Brain microvascular endothelial cell (primary cell): ENCODE measurements around the gene CHERP.
"Not testable (repeated sequence)": the region's sequence is repeated elsewhere in the genome, so short reads cannot be mapped to it uniquely, and the experiment has no call there.

Experiments used
- DNase-seq: peaks from one replicate; pipeline ENCODE4 v3.0.0-alpha.2; 2020
- H3K27ac ChIP-seq: fragments of 250-450 bp; sonication (Bioruptor Pico); 2 replicates; pipeline ENCODE4 v1.5.1; 2020; ENCODE audit warnings: mild to moderate bottlenecking, moderate library complexity
- H3K27me3 ChIP-seq: fragments of 250-450 bp; sonication (Bioruptor Pico); replicated peaks from 2 replicates; pipeline ENCODE4 v1.5.1; 2020; ENCODE audit warnings: mild to moderate bottlenecking
- H3K36me3 ChIP-seq: fragments of 250-450 bp; sonication (Bioruptor Pico); replicated peaks from 2 replicates; pipeline ENCODE4 v1.5.1; 2020; ENCODE audit warnings: mild to moderate bottlenecking
- H3K4me3 ChIP-seq: 2 replicates; pipeline ENCODE4 v1.5.1; 2011; ENCODE audit warnings: low read depth, mild to moderate bottlenecking, control low read depth, low read length, moderate library complexity
- in situ Hi-C: cut with HindIII; loops from 2 replicates; pipeline ENCODE4 v1.10.0; 2017; ENCODE audit warnings: low sequenced_read_pairs, low pct_ligation_motif_present
- TF ChIP-seq, protein P1 (sequence below): IDR thresholded peaks from 2 replicates; pipeline ENCODE4 v1.5.1; 2011; ENCODE audit warnings: low read depth, mild to moderate bottlenecking, moderate library complexity, low read length, control low read depth, inconsistent platforms; ENCODE audit errors: missing control alignments

The CHERP gene

DNA sequence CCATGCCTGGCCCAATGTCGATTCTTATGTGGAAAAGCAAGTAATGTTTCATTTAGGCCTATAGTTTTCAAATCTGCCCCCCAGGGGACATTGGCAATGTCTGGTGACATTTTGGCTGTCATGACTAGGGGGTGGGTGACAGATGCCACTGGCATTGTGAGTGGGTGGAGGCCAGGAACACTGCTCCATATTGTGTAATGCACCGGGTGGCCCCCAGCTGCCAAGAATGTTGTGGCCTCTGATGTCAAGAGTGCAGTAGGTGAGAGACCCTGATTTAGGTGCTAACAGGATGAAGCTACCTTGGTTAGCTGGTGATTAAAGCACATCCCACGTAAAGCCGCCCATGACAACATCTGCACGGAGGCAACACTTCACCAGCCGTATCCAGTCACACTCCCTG, 35.3 kb downstream of the CHERP start:
- Histone ChIP-seq H3K27me3 (no peaks in the 10 kb centered on the region), H3K27ac (no peak overlapping the region), H3K4me3 (no peak overlapping the region), H3K36me3 (peaks cover 6% of the 10 kb centered on the region)
- in situ Hi-C loops = no loop called here
- TF ChIP-seq, protein P1, sequence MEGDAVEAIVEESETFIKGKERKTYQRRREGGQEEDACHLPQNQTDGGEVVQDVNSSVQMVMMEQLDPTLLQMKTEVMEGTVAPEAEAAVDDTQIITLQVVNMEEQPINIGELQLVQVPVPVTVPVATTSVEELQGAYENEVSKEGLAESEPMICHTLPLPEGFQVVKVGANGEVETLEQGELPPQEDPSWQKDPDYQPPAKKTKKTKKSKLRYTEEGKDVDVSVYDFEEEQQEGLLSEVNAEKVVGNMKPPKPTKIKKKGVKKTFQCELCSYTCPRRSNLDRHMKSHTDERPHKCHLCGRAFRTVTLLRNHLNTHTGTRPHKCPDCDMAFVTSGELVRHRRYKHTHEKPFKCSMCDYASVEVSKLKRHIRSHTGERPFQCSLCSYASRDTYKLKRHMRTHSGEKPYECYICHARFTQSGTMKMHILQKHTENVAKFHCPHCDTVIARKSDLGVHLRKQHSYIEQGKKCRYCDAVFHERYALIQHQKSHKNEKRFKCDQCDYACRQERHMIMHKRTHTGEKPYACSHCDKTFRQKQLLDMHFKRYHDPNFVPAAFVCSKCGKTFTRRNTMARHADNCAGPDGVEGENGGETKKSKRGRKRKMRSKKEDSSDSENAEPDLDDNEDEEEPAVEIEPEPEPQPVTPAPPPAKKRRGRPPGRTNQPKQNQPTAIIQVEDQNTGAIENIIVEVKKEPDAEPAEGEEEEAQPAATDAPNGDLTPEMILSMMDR = no peak
- no peak for DNase-seq

DNA sequence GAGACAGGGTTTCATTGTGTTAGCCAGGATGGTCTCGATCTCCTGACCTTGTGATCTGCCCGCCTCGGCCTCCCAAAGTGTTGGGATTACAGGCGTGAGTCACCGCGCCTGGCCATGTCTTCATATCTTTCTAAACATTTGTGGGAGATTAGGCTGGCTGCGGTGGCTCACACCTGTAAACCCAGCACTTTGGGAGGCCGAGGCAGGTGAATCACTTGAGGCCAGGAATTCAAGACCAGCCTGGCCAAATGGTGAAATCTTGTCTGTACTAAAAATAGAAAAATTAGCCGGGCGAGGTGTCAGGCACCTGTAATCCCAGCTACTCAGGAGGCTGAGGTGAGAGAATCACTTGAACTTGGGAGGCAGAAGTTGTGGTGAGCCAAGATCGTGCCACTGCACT, 36.1 kb downstream of the CHERP start:
- H3K36me3 ChIP-seq, H3K4me3 ChIP-seq, H3K27ac ChIP-seq, H3K27me3 ChIP-seq, DNase-seq, in situ Hi-C loops: not testable (repeated sequence)

DNA sequence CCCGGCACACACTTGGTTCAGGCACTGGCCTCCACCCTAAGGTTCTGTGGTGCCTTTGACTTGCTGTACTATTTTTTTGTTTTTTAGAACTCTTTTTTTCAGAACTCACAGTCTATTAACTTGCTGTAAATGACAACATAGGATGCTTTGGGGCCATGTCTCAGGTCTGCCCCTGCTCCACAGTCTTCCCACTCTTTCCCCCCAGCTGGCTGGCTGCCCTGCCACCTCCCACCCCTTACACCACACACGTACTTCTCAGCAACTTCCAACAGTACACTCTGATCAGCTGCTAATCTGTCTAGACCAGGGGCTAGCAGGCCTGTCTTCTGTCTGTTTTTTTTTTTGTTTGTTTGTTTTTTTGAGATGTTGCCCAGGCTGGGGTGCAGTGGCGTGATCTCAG, 38.0 kb downstream of the CHERP start:
- no peak overlapping the region for H3K4me3 ChIP-seq
- H3K27me3 ChIP-seq = no peaks in the 10 kb centered on the region
- TF ChIP-seq, protein P1 = no peak
- H3K27ac ChIP-seq = no peak overlapping the region
- H3K36me3 ChIP-seq = peaks cover 9% of the 10 kb centered on the region
- in situ Hi-C loops = no loop called here
- no peak for DNase-seq

DNA sequence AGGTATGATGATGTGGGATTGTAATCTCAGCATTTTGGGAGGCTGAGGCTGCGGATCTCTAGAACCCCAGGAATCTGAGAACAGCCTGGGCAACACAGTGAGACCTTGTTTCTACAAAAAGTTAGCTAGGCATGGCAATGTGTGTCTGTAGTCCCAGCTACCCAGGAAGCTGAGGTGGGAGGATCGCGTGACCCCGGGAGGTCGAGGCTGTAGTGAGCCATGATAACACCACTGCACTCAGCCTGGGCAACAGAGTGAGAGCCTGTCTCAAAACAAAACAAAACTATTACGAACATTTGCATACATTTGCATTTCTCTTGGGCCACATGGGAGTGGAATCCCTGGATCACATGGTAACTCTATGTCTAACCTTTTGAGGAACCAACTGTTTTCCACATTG, 44.4 kb downstream of the CHERP start:
- TF ChIP-seq, protein P1 = no peak
- in situ Hi-C loops = no loop called here
- H3K36me3 ChIP-seq = peaks cover 3% of the 10 kb centered on the region
- H3K27ac ChIP-seq = no peak overlapping the region
- DNase-seq = no peak
- no peaks in the 10 kb centered on the region for H3K27me3 ChIP-seq
- no peak overlapping the region for H3K4me3 ChIP-seq

DNA sequence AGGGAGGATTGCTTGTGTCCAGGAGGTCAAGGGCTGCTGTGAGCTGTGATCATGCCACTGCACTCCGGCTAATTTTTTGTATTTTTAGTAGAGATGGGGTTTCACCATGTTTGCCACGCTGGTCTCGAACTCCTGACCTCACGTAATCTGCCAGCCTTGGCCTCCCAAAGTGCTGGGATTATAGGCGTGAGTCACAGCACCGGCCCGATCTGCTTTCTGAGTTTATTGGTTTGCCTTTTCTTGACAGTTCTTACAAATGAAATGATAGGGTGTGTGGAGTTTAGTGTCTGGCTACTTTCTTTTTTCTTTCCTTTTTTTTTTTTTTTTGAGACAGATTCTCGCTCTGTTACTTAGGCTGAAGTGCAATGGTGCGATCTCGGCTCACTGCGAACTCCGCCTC, 45.2 kb downstream of the CHERP start:
- no peak for DNase-seq
- peak overlapping the region; percentile 78 for H3K27ac ChIP-seq
- in situ Hi-C loops = no loop called here
- TF ChIP-seq, protein P1 = no peak
- H3K36me3 ChIP-seq = peaks cover 3% of the 10 kb centered on the region
- peak overlapping the region; percentile 92 for H3K4me3 ChIP-seq
- H3K27me3 ChIP-seq = no peaks in the 10 kb centered on the region

DNA sequence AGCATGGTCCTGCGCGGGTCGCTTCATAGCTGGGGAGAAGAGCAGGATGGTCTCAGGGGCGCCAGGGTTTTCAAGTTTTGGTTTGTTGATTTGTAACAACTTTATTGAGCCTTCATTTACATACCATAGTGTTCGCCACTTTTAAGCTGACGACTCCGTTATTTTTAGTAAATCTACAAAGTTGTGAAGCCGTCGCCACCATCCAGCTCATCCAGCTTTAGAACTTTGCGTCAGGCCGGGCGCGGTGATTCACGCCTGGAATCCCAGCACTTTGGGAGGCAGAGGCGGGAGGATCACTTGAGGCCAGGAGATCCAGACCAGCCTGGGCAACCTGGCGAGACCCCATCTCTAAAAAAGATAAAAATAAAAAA, 45.6 kb downstream of the CHERP start:
- DNase-seq = peak; percentile 62
- Histone ChIP-seq H3K27ac (peak overlapping the region; percentile 78), H3K4me3 (peak overlapping the region; percentile 92), H3K27me3 (no peaks in the 10 kb centered on the region), H3K36me3 (peaks cover 3% of the 10 kb centered on the region)
- in situ Hi-C loops = no loop called here
- TF ChIP-seq, protein P1 = no peak
